ENCODE measurements around the gene DNAJC21. TPM values are rescaled to one million over a fixed set of nuclear protein-coding genes. Genes with fewer than 3 reads are reported as not detected.
A peak's percentile ranks its signal among the peaks of the same experiment; 100 is the strongest.

The DNAJC21 gene
- total RNA-seq, 2 donors from 2014 or later, result 30.6 to 36.5 TPM

- WGBS, result 86% methylated on average over 11 of the region's 11 CpGs
- no peak for DNase-seq (ENCODE audit: low spot score)
- Histone ChIP-seq H3K27me3 (replicated peaks; ENCODE audit: insufficient read depth) (no peaks in the 10 kb centered on the region), H3K27ac (no peak overlapping the region), H3K4me3 (no peak overlapping the region), H3K36me3 (no peaks in the 10 kb centered on the region), H3K9me3 (no peaks in the 10 kb centered on the region), H3K4me1 (replicated peaks) (no peaks in the 10 kb centered on the region)
- no peak for TF ChIP-seq CTCF (IDR thresholded peaks at IDR 0.05)
- no peak for TF ChIP-seq POLR2A (IDR thresholded peaks at IDR 0.05)
- intact Hi-C loops (cut with DNase I), result no loop called here
These were observed 15.2 kb downstream of the DNAJC21 start for GRCh38 chr5:34944460-34945047.

- no peaks in the 10 kb centered on the region for H3K27me3 ChIP-seq (replicated peaks; ENCODE audit: insufficient read depth)
- no peaks in the 10 kb centered on the region for H3K4me1 ChIP-seq (replicated peaks)
- no peak overlapping the region for H3K4me3 ChIP-seq
- no peaks in the 10 kb centered on the region for H3K36me3 ChIP-seq
- DNase-seq (ENCODE audit: low spot score), result no peak
- H3K27ac ChIP-seq, result no peak overlapping the region
- no peak for TF ChIP-seq POLR2A (IDR thresholded peaks at IDR 0.05)
- no peak for TF ChIP-seq CTCF (IDR thresholded peaks at IDR 0.05)
- no peak for TF ChIP-seq POLR2AphosphoS5 (IDR thresholded peaks at IDR 0.05)
- intact Hi-C loops (cut with DNase I), result loop anchor here (10.0 kb wide), 1 partner anchor 237 kb away; no protein-coding TSS in a partner anchor
- WGBS, result 98% methylated on average over 1 of the region's 1 CpG
- no peaks in the 10 kb centered on the region for H3K9me3 ChIP-seq
These were observed 28.0 kb downstream of the DNAJC21 start for GRCh38 chr5:34957321-34957720.

GRCh38 chr5:34957857-34958690 lies 28.7 kb downstream of the DNAJC21 start:
- no peaks in the 10 kb centered on the region for H3K9me3 ChIP-seq
- no peaks in the 10 kb centered on the region for H3K36me3 ChIP-seq
- H3K4me3 ChIP-seq, result no peak overlapping the region
- H3K4me1 ChIP-seq (replicated peaks), result no peaks in the 10 kb centered on the region
- H3K27ac ChIP-seq, result no peak overlapping the region
- intact Hi-C loops (cut with DNase I), result loop anchor here (10.0 kb wide), 1 partner anchor 237 kb away; no protein-coding TSS in a partner anchor
- 42% methylated on average over 5 of the region's 5 CpGs for WGBS
- no peak for DNase-seq (ENCODE audit: low spot score)
- TF ChIP-seq CTCF (IDR thresholded peaks at IDR 0.05) (peak in 2 of 4 experiments; percentile 11 to 28), POLR2A (IDR thresholded peaks at IDR 0.05) (no peak)
- no peaks in the 10 kb centered on the region for H3K27me3 ChIP-seq (replicated peaks; ENCODE audit: insufficient read depth)

- TF ChIP-seq POLR2A (IDR thresholded peaks at IDR 0.05), result no peak
- no peak for TF ChIP-seq POLR2AphosphoS5 (IDR thresholded peaks at IDR 0.05)
- no peak for TF ChIP-seq CTCF (IDR thresholded peaks at IDR 0.05)
- intact Hi-C loops (cut with DNase I), result loop anchor here (10.0 kb wide), 1 partner anchor 235 kb away; no protein-coding TSS in a partner anchor
- no peaks in the 10 kb centered on the region for H3K4me1 ChIP-seq (replicated peaks)
- H3K9me3 ChIP-seq, result no peaks in the 10 kb centered on the region
- H3K27me3 ChIP-seq (replicated peaks; ENCODE audit: insufficient read depth), result no peaks in the 10 kb centered on the region
- WGBS, result 92% methylated on average over 1 of the region's 1 CpG
- H3K27ac ChIP-seq, result no peak overlapping the region
- H3K4me3 ChIP-seq, result no peak overlapping the region
- DNase-seq (ENCODE audit: low spot score), result no peak
- no peaks in the 10 kb centered on the region for H3K36me3 ChIP-seq
These were observed 30.0 kb downstream of the DNAJC21 start for GRCh38 chr5:34959323-34959722.
